Activated CD4-positive, alpha-beta T cell treated with anti-CD3 and anti-CD28 coated beads for 4 hours (primary cell): ENCODE results near the gene TXNDC17.

Experiments used
- DNase-seq, 2 donors: peaks; one replicate each; pipeline ENCODE4 v3.0.0-alpha.2; 2020

The TXNDC17 gene

DNA sequence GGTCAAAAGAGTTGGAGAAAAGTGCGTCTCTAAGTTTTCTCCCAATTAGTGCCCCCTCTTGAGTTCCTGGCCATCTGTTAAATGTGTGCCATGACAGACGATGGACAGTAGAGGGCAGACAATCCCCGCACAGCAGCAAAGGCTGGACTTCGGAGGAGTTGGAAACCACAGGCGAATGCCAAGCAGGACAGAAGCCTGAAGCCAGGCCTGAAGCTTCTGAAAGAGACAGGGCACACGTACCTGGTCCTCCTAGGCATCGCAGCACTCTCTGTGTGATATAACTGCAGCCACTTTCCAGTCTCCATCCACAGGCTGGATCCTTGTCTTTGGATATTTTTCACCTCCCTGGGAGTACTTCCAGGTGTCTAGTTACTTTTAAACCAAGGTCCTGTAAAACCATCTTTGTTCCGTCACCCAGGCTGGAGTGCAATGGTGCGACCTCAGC, 25.2 kb downstream of the TXNDC17 start:
- DNase-seq, result peak; percentile 19 to 39

DNA sequence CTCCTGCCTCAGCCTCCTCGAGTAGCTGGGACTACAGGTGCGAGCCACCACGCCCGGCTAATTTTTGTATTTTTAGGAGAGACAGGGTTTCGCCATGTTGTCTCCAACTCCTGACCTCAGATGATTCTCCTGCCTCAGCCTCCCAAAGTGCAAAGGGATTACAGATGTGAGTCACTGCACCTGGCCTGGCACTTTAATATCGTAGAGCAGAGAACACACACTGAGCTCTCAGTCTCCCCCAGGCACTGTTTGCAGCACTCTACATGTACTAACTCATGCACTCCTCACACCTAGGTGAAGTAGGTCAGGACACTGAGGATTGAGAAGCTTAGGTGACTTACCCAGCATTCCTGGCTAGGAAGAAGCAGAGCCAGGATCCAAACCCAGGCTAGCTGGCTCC, 25.7 kb downstream of the TXNDC17 start:
- DNase-seq, result no peak

DNA sequence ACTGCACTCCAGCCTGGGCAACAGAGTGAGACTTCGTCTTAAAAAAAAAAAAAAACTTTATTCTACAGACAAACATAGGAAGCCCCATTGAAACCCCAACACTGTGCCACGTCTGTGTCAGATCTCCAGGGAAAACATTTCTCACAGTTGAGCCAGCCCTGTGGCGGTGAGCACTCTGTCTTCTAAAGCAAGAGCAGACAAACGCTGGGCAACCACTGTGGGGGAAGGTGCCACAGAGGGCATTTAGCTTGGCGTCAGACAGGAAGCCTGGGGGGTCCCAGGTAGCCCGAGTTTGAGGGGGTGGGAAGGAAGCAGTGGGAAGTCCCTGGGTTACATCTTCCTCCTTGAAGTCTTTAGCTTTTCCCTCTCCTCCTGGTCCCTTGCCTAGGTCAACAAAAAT, 26.7 kb downstream of the TXNDC17 start:
- DNase-seq, result no peak

DNA sequence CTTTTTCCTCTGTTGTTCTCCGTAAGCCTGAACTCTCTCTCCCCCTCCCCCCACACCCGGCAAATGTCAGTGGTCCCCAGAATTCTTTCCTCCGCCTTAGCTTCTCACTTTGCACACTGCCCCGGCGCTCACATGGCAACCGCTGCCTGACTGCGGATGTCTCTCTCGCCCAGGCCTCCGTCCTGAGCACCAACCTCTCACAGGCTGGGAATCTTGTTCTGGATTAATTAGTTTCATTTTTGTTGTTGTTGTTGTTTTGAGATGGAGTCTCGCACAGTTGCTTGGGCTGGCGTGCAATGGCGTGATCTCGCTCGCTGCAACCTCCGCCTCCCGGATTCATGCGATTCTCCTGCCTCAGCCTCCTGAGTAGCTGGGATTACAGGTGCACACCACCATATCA, 27.4 kb downstream of the TXNDC17 start:
- no peak for DNase-seq

DNA sequence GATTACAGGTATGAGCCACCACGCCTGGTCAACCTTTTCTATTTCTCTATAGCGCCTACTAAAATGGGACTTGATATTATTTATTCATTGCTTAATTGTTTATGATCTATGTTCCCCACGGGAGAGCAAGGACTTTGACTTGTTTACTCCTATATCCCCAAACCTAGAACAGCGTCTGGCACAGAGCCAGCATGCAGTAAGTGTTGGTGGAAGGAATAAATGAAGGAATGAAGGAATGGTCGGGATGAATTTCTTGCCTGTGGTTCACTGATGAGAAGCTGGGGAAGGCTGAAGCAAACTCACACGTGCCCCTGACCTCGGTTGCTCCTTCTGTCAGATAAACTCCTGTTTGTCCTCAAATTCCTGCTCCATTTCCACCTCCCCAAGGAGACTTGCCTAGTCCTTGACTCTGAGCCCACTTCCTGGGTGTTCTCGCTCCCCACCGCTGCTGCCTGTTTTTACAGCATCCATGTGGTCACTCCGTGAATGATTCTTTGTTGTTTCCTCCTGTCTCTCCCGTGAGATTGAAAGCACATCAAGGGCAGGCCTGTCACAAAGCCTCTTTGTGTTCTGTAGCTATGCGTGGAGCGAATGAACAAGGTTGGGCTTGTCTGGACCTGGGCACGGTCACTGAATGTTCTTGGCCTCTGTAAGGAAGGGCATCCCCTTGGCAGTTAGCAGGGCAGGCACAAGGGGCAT, 28.0 kb downstream of the TXNDC17 start:
- no peak for DNase-seq

DNA sequence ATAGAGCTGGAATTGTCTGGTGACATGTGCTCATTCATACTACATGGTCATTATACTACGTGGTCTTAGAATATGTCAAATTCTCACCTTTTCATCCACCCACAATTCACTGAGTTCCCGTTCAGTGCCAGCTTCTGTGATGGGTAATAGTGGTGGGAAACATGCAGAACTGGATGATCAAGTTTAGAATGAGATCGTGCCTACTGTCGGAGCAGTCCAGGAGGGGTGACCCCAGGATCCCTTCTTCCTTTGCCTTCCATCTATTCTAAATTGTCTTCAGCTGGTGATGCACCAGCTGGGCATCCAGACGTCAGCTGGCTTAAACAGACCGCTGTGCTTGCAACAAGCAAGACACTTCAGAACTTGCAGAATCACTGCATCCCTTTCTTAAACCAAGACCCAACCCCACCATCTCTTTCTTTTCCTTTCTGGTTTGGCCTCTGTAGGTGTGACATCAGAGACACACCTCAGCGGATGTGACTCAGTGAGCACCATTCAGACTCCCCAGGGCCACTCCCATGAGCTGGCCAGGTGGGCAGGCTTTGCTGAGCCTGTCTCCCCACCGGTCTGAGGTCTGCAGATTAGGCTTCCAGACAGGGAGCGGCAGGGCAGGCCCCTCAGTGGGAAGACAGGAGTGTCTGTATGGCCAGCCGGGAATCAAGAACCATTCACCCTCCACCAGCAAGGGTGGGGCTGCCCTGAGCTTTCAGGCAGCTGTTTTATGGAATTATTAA, 28.8 kb downstream of the TXNDC17 start:
- DNase-seq, result no peak

DNA sequence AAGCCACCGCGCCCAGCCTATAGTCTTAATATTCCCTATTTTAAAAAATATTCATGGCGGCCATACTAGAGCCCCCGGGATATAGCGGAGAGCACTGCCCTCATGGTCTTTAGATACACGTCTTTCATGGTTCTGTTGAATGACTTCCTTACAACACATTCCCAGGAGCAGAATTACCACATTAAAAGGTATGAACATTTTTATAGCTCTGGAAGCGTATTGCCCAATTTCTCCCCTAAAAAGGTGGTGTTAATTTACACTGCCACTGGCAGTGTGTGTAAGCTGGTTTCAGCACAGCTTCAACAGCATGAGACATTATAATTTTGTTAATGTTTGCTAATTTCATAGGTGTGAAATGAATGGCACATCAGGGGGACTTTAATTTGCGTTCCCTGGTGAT, 29.7 kb downstream of the TXNDC17 start:
- no peak for DNase-seq

DNA sequence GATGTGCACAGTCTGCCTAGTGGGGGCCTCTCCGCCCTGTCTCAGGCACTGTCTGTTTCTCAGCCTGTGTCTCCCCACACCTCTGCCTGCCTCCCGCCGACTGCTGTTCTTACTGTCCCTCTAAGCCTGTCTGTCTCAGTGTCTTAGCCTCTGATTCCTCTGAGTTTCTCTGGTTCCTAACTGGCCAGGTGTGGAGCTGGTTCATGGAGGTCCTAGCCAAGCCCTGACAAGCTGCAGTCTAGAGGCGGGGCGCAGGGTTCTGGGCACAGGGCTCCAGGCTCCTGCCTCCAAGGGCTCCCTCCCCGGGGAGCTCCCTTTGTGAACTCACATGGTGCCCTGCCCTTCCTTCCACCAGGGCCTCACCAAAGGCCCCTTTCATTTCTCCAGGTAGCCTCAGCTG, 30.1 kb downstream of the TXNDC17 start:
- DNase-seq, result no peak

DNA sequence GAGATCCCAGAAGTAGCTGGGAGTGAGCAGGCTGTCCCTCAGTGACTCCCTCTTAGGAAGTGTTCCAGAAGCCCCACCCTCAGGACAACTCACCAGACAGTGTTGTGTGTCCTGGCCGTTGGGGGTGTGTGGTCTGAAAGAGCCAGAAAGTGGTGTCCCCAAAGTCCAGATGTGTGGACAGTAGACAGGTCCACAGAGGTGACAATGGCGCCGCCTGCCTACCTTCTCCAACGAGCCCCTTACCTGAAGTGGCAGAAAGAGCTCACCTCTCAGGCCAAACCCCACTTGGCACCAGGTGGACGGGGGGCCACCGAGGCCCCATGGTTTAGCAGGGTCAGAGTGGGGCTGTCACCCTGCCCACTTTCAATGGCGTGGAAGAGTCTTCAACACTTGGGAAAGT, 30.6 kb downstream of the TXNDC17 start:
- no peak for DNase-seq

DNA sequence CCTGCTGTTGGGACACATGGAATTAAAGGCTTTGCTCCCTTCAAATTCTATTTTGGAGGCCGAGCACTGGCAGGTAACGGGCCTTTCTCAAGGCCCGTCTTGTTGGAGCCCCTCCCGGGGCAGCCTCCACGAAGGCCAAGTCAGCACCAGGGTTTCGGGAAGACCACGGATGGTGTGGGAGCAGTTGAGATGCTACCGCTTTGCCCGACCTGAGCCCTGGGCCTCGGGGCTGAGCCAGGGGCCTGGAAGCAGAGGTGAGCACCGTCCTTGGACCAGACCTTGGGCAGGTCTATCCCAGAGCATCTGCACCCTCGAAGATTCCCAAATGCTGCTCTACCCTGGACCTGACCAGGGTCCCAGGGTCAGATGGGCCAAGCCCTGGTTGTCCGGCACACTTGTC, 33.7 kb downstream of the TXNDC17 start:
- DNase-seq, result no peak

DNA sequence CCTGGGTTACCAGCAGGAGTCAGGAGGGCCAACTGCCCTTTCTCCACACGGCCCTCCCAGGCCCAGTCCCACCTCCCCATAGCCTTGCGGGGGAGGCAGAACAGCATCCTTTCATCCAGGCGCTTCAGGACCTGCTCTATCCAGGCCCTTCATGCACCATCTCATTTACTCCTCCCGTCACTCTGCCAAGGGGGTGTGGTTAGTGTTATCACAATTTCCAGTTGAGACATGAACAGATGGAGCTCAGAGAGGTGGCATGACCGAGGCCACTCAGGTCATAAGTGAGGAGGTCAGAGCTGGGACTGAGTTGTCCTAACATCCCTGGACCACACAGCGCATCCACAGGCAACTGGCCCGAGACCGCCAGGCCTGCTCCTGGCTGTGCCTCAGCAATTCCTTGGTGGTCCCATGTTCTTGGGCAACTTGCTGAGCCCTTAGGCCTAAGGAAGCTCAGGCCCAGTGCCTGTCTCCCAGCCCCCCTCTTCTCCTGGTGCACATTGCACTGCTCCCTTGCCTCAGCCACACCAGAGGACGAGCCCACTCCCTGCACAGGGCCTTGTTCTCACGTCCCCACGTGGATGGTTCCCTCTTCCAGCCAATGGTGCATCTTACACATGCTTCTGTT, 34.5 kb downstream of the TXNDC17 start:
- DNase-seq, result no peak

DNA sequence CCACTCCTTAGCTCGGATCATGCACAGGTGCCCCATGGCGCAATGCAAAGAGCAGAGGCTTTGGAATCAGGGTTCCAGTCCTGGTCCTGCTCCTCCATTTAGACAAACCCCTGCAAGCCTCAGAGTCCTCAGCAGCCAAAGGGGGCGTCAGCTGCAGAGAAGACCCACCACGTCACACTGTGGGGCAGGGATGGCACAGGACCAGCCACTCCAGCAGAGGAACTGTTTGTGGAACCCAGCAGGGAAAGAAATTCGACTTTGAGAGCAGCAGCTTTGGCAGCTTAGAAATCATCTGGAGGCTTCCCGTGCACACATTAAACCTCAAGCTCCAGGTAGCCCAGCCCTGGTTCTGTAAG, 35.9 kb downstream of the TXNDC17 start:
- no peak for DNase-seq

DNA sequence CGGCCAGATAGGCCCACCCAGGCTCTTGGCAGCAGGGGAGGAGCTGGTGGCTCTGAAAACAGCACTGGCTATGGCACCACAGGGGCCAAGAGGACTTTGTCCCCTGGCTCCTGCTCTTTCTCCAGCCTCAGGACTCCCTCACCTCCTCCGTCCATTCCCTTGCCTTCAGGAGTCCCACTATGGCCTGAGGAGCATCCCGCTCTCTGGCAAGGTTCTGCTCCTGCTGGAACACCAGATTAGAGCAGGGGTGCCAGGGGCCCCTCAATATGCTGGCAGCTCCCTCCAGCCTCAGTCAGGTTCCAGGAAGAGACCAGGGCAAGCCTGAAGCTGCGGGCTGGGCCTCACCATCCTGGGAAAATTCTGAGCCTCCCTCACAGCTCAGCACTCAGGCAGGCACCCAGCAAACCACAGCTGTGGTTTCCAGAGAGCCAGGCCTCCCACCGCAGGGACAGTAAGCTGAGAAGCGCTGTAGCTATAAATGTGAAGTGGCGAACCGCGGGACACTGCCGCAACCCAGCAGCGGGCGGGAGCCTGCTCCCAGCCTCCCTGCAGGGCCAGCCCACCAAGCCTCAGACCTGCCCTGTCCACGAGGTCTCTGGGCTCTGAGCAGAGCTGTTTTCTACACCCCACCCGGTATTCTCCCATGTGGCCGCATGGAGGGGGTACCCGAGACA, 36.4 kb downstream of the TXNDC17 start:
- DNase-seq, result no peak

DNA sequence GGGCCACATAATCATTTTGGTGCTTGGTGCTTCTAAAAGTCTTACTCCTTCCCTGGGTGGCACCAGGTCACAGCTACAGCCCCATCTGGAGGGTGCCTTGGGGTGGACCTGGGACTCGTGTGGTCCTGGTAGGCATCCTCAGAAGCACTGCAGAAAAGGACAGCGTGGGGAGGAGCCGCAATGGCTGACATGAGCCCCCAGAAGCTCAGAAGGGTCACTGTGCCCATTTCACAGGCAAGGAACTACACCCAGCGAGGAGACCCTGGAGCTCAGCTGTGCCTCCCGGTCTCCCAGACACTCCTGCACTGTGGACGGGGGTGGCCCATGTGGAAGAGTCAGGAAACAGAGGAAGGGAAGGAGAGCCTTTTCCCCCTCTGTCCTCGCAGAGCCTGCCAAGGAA, 37.1 kb downstream of the TXNDC17 start:
- no peak for DNase-seq

DNA sequence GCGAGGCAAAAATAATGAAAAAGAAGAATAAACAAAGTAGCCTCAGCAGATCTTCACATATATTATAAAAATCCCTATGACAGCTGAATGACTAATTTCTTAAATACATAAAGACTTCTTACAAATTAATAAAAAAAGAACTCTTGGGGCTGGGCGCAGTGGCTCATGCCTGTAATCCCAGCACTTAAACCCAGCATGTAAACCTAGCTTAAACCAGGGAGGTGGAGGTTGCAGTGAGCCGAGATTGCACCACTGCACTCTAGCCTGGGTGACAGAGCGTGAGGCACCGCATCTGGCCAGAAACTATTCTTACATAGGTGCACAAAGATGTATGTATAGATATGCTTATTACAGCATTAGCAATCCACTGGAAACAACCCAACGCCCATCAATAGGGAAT, 38.4 kb downstream of the TXNDC17 start:
- DNase-seq, result no peak

DNA sequence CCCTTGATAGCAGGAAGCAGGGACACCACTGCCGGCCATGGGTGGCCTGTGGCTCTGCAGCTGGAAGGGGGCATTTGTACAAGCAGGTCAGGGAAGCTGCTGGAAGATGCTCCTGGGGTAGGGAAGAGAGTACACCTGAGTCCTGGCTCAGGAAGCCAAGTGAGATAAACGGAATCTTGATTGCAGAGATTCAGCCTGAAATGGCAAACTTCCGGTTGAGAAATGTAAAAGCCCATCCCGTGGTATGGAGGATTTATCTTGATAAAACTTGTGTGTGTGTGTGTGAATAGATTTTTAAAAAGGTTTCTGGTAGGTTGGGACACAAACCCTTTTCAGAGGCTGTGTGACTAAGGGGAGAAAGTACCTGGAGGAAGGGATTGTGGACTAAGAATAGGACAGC, 40.3 kb downstream of the TXNDC17 start:
- no peak for DNase-seq

DNA sequence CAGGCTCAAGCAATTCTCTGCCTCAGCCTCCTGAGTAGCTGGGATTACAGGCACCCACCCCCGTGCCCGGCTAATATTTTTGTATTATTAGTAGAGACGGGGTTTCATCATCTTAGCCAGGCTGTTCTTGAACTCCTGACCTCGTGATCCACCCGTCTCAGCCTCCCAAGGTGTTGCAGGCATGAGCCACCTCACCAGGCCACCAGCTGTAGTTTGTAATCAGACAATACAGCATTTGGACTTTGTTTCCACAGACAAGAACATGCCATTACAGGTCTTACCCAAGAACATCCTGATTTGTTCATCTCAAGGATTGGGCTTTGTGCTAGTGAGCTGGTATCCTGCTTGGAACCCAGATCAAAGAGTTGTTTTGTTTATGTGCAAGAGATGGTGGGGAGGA, 40.8 kb downstream of the TXNDC17 start:
- no peak for DNase-seq

DNA sequence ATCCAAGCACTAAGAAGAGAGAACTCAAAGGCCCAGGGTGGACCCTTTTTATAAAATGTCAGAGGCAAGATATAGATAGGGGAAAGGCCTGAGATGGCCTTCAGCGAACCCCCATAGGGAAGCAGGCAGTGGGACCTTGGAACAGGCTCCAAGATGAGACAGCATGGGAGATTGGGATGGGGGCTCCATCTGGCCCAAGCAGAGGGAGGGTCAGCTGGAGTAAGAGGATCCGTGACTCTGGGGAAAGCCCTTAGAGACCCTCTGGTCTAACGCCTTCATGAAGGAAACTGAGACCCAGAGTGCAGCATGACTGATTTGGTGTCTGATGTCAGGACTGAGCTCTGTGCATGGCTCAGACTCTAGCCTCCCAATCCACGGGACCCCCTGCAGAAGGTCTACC, 41.5 kb downstream of the TXNDC17 start:
- no peak for DNase-seq

DNA sequence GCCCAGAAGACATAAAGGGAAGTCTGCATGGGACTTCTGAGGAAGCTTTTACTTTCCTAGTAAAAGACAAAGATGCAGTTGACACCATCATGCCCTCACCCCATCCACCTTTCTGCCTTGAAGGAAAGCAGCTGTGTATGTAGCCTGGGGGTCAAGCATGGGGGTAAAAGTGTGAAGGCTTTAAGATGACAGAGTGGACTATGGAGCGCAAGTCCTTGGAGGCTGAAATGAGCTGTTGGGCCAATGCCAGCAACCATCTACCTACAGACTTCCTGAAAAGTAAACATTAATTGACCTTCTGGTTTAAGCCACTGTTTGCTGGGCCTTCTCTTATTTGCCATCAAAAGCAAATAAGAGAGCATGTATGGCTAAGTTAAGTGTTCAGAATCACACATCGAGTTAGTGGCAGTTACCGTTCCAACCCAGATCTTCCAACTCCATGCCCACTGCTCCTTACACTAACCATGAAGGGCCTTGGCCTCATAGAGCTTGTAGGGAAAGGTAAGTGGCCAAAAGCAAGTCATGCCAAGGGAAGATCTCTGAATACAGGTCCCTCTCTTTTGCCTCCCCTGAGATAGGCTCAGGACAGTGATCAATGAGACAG, 42.3 kb downstream of the TXNDC17 start:
- DNase-seq, result no peak

DNA sequence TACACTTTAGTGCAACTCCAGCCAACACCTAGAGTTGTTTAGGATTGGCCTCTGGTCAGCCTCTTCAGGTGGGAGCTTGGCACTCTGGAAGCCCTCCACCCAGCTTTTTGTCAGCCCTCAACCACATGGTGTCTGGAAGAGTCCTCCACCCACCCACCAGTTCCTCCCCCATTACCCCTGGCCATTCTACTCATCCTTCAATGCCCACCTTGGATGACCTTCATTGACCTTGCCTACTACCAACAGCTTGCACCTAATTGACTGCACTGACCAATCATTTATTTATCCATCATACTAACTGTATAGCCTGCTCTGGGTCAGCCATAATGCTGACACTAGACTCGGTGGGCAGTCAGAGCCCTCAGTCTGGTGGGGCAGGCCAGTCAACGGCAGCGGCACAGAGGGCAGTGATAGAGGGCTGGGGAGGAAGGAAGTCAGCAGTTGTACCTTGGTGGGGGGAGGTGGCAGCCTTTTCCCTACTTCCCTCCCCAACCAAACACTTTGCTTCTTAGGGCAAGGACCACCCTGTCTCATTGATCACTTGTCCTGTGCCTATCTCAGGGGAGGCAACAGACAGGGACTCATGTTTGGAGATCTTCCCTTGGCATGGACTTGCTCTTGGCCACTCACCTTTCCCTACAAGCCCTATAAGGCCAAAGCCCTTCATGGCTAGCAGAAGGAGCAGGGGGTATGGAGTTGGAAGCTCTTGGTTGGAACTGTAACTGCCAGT, 43.0 kb downstream of the TXNDC17 start:
- DNase-seq, result no peak

DNA sequence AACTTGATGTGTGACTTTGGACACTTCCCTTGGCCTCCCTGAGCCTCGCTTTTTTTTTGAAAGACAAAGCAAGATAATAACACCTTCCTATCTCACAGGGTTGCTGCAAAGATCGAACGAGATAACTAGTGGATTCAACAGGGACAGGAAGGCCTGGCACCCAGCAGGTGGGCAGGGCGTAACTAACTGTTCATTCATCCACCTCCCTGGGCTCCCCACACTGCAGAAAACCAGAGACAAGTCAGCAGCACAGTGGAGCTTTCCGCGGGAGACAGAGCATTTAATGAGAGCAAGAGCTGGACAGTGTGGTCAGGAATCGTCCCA, 43.6 kb downstream of the TXNDC17 start:
- DNase-seq, result no peak

DNA sequence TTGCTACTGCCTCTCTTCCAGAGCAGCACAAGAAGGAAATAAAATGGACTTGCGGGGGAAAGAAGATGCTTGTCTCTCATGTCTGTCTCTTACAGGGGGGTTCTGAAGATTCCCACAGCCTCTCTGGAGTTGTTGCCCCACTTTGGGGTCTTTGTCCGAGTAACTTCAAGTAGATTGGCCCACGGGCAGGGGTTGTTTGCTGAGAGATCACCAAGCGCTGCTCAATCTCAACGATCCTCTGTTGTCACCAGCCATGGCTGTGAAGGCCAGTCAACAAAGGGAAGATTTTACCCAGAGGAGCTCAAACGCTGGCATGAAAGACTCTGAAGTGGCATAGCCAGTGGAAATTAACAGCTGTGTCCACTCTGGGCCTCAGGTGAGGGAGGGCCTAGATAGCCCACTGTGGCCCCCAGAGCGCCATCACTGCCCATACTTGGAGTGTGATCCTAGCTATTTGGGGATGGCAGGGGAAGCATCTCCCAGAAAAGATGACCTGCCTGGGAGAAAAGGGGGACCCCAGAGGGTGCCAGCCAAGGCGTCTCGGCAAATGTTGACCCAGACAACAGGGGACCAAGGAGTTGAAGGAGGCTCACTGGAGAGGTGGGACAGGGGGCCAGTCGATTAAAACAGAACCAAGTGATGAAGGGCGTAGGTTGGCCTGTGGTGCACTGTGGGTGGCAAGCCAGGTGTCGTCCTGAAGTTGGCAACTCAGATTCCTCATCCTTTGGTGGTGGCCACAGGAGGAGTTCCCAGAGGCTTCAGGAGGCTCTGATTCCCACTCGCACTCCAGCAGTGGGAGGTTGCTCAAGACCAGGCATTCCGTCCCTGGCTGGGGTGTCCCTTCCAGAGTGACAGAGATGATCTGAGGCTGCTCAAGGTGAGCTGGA, 44.3 kb downstream of the TXNDC17 start:
- no peak for DNase-seq
